Thyroid gland (tissue), 4 donors: ENCODE measurements around the gene COMMD10. TPM values are rescaled to one million over a fixed set of nuclear protein-coding genes. Genes with fewer than 3 reads are reported as not detected.

Experiments
- DNase-seq, 2 donors: peaks; one replicate each; pipeline ENCODE4 v3.0.0-alpha.2; 2019
- H3K27ac ChIP-seq, 3 donors: fragments of 200-600 bp; sonication (generic); 1 replicate in 2 of 3; 2 replicates in 1 of 3; pipeline ENCODE4 v1.5.1; 2016 to 2019; ENCODE audit warnings: mild to moderate bottlenecking in 1 of 3, moderate library complexity in 1 of 3
- H3K27me3 ChIP-seq: fragments of 200-600 bp; sonication (generic); one replicate; pipeline ENCODE4 v1.5.1; 2019
- H3K36me3 ChIP-seq, 2 donors: fragments of 200-600 bp; sonication (generic); one replicate each; pipeline ENCODE4 v1.5.1; 2016 to 2019
- H3K4me1 ChIP-seq, 2 donors: fragments of 200-600 bp; sonication (generic); one replicate each; pipeline ENCODE4 v1.5.1; 2017 to 2019
- H3K4me3 ChIP-seq, 3 donors: fragments of 200-600 bp; sonication (generic); replicated peaks in 1 of 3; 1 replicate in 2 of 3; 2 replicates in 1 of 3; pipeline ENCODE4 v1.5.1; 2016; ENCODE audit warnings: mild to moderate bottlenecking in 1 of 3
- H3K9me3 ChIP-seq: fragments of 200-600 bp; sonication (generic); one replicate; pipeline ENCODE4 v1.5.1; 2017
- CTCF ChIP-seq, 6 experiments: fragments of 200-600 bp in 3 of 6; fragments of 450-650 bp in 3 of 6; sonication (generic) in 3 of 6; IDR thresholded peaks; one replicate each; pipeline ENCODE4 v1.5.1; 2016 to 2019; ENCODE audit warnings: antibody characterized with exemption in 6 of 6, mild to moderate bottlenecking in 2 of 6, inconsistent platforms in 1 of 6, moderate library complexity in 1 of 6
- POLR2A ChIP-seq, 2 donors: fragments of 450-650 bp; IDR thresholded peaks; one replicate each; pipeline ENCODE4 v1.6.1; 2017; ENCODE audit warnings: antibody characterized with exemption in 2 of 2, mild to moderate bottlenecking in 2 of 2, moderate library complexity in 1 of 2
- WGBS, 2 donors: methylation state at CpG; one replicate each; pipeline ENCODE4 v1.1.5; 2017; 5-methylcytosine and 5-hydroxymethylcytosine counted together
- intact Hi-C: fragments of 100-400 bp; cut with DNase I; formaldehyde crosslinking; loops from one replicate; pipeline ENCODE4 v1.15.1; 2023
- total RNA-seq, 4 donors: library from RNA; depleted of rRNA; stranded (reverse); fragments of >200 nt; gene quantifications; one replicate each; pipeline ENCODE4 v1.2.3, GENCODE V29; 2016

The COMMD10 gene
- total RNA-seq, 4 donors from 2014 or later: 51.9 to 73.5 (median 60.7) TPM

DNA sequence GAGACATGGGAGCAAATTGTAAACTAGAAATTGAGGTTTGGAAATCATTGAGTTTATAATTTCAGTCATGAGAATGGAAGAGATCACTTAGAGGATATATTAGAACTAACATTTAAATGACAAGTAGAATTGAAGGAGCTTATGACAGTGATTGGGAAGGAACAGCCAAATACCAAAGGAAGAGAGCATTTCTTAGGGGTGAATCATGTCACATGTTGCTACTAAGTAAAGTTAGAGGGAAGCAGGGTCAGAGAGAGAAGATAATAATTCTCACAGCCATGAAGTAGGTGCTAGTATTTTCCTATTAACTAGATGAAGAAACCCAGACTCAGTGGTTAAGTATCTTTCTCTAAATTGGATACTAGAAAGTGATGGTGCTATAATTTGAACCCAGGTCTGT is 59.3 kb downstream of the COMMD10 start:
- no peak overlapping the region for H3K27ac ChIP-seq
- TF ChIP-seq POLR2A (IDR thresholded peaks at IDR 0.05): no peak
- no peak for TF ChIP-seq CTCF (IDR thresholded peaks at IDR 0.05)
- H3K4me1 ChIP-seq: no peaks in the 10 kb centered on the region
- no peaks in the 10 kb centered on the region for H3K36me3 ChIP-seq
- H3K9me3 ChIP-seq: no peaks in the 10 kb centered on the region
- intact Hi-C loops: no loop called here
- DNase-seq: no peak
- H3K4me3 ChIP-seq: no peak overlapping the region
- H3K27me3 ChIP-seq: no peaks in the 10 kb centered on the region

DNA sequence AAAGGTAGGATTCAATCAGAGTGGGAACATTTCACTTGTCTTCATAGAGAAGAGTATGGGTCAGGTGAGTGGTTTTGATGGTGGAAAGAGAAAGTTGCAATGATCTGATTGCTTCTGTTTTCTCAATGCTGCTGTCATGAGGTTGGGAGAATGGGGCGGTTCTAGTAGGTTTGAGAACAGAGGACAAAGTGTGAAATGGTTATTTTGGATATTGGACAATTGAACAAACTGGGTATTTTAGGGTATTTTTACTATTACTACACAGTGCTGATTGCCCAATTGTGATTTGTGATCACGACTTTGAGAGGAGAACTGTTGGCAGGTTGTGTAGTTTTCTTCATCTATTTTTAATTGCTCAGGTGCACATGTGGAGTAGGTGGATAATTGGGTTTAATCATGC is 60.2 kb downstream of the COMMD10 start:
- Histone ChIP-seq H3K4me1 (no peaks in the 10 kb centered on the region), H3K4me3 (no peak overlapping the region), H3K36me3 (no peaks in the 10 kb centered on the region), H3K27me3 (no peaks in the 10 kb centered on the region), H3K27ac (no peak overlapping the region), H3K9me3 (no peaks in the 10 kb centered on the region)
- DNase-seq: no peak
- no peak for TF ChIP-seq CTCF (IDR thresholded peaks at IDR 0.05)
- no peak for TF ChIP-seq POLR2A (IDR thresholded peaks at IDR 0.05)
- 96% methylated on average over 2 of the region's 2 CpGs for WGBS, 2 donors
- intact Hi-C loops: no loop called here

DNA sequence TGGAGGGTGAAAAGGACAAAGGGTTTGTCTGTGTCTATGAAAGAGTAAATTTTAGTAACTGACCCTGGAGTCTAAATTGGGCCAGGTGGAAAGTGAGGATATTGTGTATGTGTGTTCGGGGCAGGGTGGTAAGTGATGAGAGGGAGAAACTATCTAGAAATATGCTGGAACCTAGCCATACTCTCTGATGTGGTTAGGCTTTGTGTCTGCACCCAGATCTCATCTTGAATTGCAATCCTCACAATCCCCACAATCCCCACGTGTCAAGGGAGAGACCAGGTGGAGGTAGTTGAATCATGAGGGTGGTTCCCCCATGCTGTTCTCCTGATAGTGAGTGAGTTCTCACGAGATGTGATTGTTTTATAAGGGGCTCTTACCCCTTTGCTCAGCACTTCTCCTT is 60.6 kb downstream of the COMMD10 start:
- no peak for DNase-seq
- whole genome bisulfite sequencing, 2 donors: 72 to 82% methylated on average over 3 of the region's 3 CpGs
- H3K27me3 ChIP-seq: no peaks in the 10 kb centered on the region
- no peak overlapping the region for H3K4me3 ChIP-seq
- intact Hi-C loops: no loop called here
- H3K36me3 ChIP-seq: no peaks in the 10 kb centered on the region
- no peaks in the 10 kb centered on the region for H3K4me1 ChIP-seq
- no peaks in the 10 kb centered on the region for H3K9me3 ChIP-seq
- no peak overlapping the region for H3K27ac ChIP-seq
- no peak for TF ChIP-seq POLR2A (IDR thresholded peaks at IDR 0.05)
- no peak for TF ChIP-seq CTCF (IDR thresholded peaks at IDR 0.05)

- TF ChIP-seq CTCF (IDR thresholded peaks at IDR 0.05) (no peak), POLR2A (IDR thresholded peaks at IDR 0.05) (no peak)
- H3K9me3 ChIP-seq: no peaks in the 10 kb centered on the region
- no peaks in the 10 kb centered on the region for H3K36me3 ChIP-seq
- intact Hi-C loops: no loop called here
- H3K4me1 ChIP-seq: peaks cover 0 to 11% of the 10 kb centered on the region in 2 donors
- no peaks in the 10 kb centered on the region for H3K27me3 ChIP-seq
- no peak overlapping the region for H3K27ac ChIP-seq
- DNase-seq: no peak
- no peak overlapping the region for H3K4me3 ChIP-seq
Observed at GRCh38 chr5:116152169-116152568, 67.3 kb downstream of the COMMD10 start.

GRCh38 chr5:116153687-116154174 is 68.9 kb downstream of the COMMD10 start:
- Histone ChIP-seq H3K9me3 (no peaks in the 10 kb centered on the region), H3K27ac (no peak overlapping the region), H3K4me1 (peaks cover 0 to 11% of the 10 kb centered on the region in 2 donors), H3K4me3 (no peak overlapping the region), H3K27me3 (no peaks in the 10 kb centered on the region), H3K36me3 (no peaks in the 10 kb centered on the region)
- no peak for DNase-seq
- intact Hi-C loops: no loop called here
- TF ChIP-seq POLR2A (IDR thresholded peaks at IDR 0.05): no peak
- no peak for TF ChIP-seq CTCF (IDR thresholded peaks at IDR 0.05)
- WGBS, 2 donors: 86 to 94% methylated on average over 2 of the region's 2 CpGs
